DND-41 (cell line): ENCODE data around the gene FBRS.

Experiments
- ATAC-seq: fragments of 200-7000 bp; cut with Tn5 transposase; 3 replicates; pipeline ENCODE4 v1.9.1; 2021; ENCODE audit warnings: low read depth; ENCODE audit not compliant: insufficient read depth
- DNase-seq: peaks from one replicate; pipeline ENCODE4 v3.0.0-alpha.2; 2020
- H2AFZ ChIP-seq: 2 replicates; pipeline ENCODE4 v1.6.0; 2012; ENCODE audit warnings: low read depth, low read length
- H3K27ac ChIP-seq: 2 replicates; pipeline ENCODE4 v1.5.1; 2012; ENCODE audit warnings: low read length, inconsistent platforms
- H3K27me3 ChIP-seq: fragments of 200-600 bp; sonication (generic); 2 replicates; pipeline ENCODE4 v1.6.0; 2012; ENCODE audit warnings: low read length, mild to moderate bottlenecking, inconsistent platforms; ENCODE audit not compliant: insufficient read depth, poor library complexity
- H3K36me3 ChIP-seq: 2 replicates; pipeline ENCODE4 v1.5.1; 2012; ENCODE audit warnings: low read length, inconsistent platforms; ENCODE audit not compliant: insufficient read depth
- H3K4me1 ChIP-seq: 2 replicates; pipeline ENCODE4 v1.5.1; 2012; ENCODE audit warnings: mild to moderate bottlenecking, low read length; ENCODE audit not compliant: insufficient read depth
- H3K4me2 ChIP-seq: 2 replicates; pipeline ENCODE4 v1.6.0; 2012; ENCODE audit warnings: mild to moderate bottlenecking, moderate library complexity, low read length, inconsistent platforms; ENCODE audit not compliant: insufficient read depth
- H3K4me3 ChIP-seq, 2 experiments: fragments of 200-600 bp in 1 of 2; shearing (Covaris generic) in 1 of 2; 2 replicates each; pipeline ENCODE4 v1.5.1; 2012 to 2016; ENCODE audit warnings: inconsistent platforms in 2 of 2, low read length in 2 of 2, mild to moderate bottlenecking in 2 of 2, low read depth in 1 of 2, moderate library complexity in 1 of 2
- H3K79me2 ChIP-seq: 2 replicates; pipeline ENCODE4 v1.6.0; 2012; ENCODE audit warnings: low read length, inconsistent platforms; ENCODE audit not compliant: insufficient read depth
- H3K9ac ChIP-seq: 2 replicates; pipeline ENCODE4 v1.6.0; 2012; ENCODE audit warnings: low read depth, mild to moderate bottlenecking, inconsistent platforms, low read length, moderate library complexity
- H3K9me3 ChIP-seq: 2 replicates; pipeline ENCODE4 v1.5.1; 2012; ENCODE audit warnings: low read length, moderate library complexity, mild to moderate bottlenecking, inconsistent platforms; ENCODE audit not compliant: insufficient read depth, severe bottlenecking
- H4K20me1 ChIP-seq: 2 replicates; pipeline ENCODE4 v1.6.0; 2012; ENCODE audit warnings: low read length; ENCODE audit not compliant: insufficient read depth
- CTCF ChIP-seq: IDR thresholded peaks from 2 replicates; pipeline ENCODE4 v1.5.1; 2012; ENCODE audit warnings: borderline replicate concordance, low read length, moderate library complexity, mild to moderate bottlenecking; ENCODE audit not compliant: poor library complexity, severe bottlenecking; ENCODE audit errors: extremely low read depth
- EZH2 ChIP-seq: IDR thresholded peaks from 3 replicates; pipeline ENCODE4 v1.6.1; 2012; ENCODE audit warnings: borderline replicate concordance, low read depth, mild to moderate bottlenecking, moderate library complexity, low read length, inconsistent platforms; ENCODE audit not compliant: severe bottlenecking

The FBRS gene

GRCh38 chr16:30665155-30665829 is 7.1 kb downstream of the FBRS start:
- Histone ChIP-seq H3K4me3 (no peak overlapping the region), H3K9ac (no peak overlapping the region), H4K20me1 (peaks cover 48% of the 10 kb centered on the region), H3K4me2 (no peak overlapping the region), H3K27me3 (no peaks in the 10 kb centered on the region), H3K4me1 (peaks cover 35% of the 10 kb centered on the region), H3K36me3 (peaks cover 91% of the 10 kb centered on the region), H3K27ac (no peak overlapping the region), H3K79me2 (peaks cover 37% of the 10 kb centered on the region), H2AFZ (no peak overlapping the region), H3K9me3 (no peaks in the 10 kb centered on the region)
- TF ChIP-seq EZH2 (no peak), CTCF (no peak)
- no peak for DNase-seq
- ATAC-seq, result no peak

- H3K4me1 ChIP-seq, result peaks cover 30% of the 10 kb centered on the region
- H3K9me3 ChIP-seq, result no peaks in the 10 kb centered on the region
- H3K4me2 ChIP-seq, result no peak overlapping the region
- H3K9ac ChIP-seq, result no peak overlapping the region
- H3K27me3 ChIP-seq, result no peaks in the 10 kb centered on the region
- DNase-seq (no peak), ATAC-seq (no peak)
- no peak overlapping the region for H3K27ac ChIP-seq
- H3K36me3 ChIP-seq, result peaks cover 88% of the 10 kb centered on the region
- H3K79me2 ChIP-seq, result peaks cover 32% of the 10 kb centered on the region
- TF ChIP-seq CTCF, result no peak
- H4K20me1 ChIP-seq, result peaks cover 42% of the 10 kb centered on the region
- no peak overlapping the region for H3K4me3 ChIP-seq
- H2AFZ ChIP-seq, result no peak overlapping the region
These were observed 7.6 kb downstream of the FBRS start for GRCh38 chr16:30665830-30666190.

GRCh38 chr16:30666681-30667080 is 8.4 kb downstream of the FBRS start:
- Histone ChIP-seq H3K27me3 (no peaks in the 10 kb centered on the region), H3K36me3 (peaks cover 79% of the 10 kb centered on the region), H3K4me2 (no peak overlapping the region), H3K9me3 (no peaks in the 10 kb centered on the region), H2AFZ (no peak overlapping the region), H4K20me1 (peaks cover 35% of the 10 kb centered on the region), H3K9ac (no peak overlapping the region), H3K27ac (no peak overlapping the region), H3K79me2 (peaks cover 23% of the 10 kb centered on the region), H3K4me3 (no peak overlapping the region), H3K4me1 (peaks cover 21% of the 10 kb centered on the region)
- TF ChIP-seq EZH2 (no peak), CTCF (no peak)
- DNase-seq, result no peak
- no peak for ATAC-seq
